T1000 (cell line): ENCODE measurements around the gene XPR1.

Experiments
- DNase-seq: peaks from one replicate; lab custom pipeline; 2025; ENCODE audit warnings: mixed read lengths; lab: John Stamatoyannopoulos, UW

Gene XPR1

DNA sequence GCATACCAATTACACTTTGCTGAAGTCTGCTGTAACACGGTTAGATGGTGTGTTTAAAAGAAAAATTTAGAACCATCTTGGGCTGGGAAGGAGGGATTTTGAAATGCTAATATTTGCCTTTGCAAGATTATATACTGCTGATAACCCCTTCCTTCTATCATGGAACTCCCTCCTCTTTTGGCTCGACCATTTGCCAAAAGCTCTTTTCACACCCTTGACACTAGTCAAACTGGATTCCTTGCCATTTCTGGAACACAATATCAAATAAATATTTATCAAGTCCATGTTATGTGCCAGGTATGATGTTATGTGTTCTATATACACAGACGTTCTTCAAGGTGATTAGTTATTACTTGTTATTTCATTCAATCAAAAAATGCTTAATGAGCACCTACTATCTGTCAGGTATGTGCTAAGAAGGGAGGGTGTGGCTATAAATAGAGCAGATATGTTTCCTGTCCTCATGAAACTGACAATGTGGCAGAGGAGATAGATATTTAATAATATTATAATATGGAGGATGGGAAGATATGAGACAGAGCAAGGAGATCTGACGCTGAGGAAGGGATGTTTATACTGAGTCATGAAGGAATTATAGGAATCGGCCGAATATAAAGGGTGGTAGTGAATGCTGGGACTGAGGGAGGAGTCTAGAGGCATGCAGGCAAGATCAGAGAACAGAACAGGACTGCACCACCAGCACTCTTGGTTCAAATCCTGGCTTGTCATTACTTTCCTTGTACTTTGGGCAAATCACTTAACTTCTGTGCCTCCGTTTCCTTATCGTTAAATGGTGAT is 16.1 kb upstream of the XPR1 start:
- DNase-seq: no peak

DNA sequence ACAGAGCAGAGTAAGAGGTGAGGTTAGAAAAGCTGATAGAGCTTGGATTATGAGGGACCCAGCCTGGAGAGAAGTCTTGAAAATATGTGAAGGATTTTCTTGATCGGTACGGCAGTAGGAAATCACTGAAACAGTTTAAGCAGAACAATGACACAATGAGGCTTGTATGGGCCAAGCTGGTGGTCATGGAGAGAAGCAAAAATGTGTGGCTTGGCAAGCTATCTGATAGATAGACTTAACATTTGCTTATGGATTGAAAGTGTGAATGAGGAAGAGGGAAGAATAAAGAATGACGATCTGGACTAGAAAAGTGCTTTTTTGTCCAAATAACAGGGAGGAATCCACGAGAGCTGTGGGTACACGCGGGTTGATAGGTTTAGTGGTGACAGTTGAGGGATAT is 15.4 kb upstream of the XPR1 start:
- no peak for DNase-seq

- no peak for DNase-seq
Measured at GRCh38 chr1:180617774-180618395, 13.9 kb upstream of the XPR1 start.

DNA sequence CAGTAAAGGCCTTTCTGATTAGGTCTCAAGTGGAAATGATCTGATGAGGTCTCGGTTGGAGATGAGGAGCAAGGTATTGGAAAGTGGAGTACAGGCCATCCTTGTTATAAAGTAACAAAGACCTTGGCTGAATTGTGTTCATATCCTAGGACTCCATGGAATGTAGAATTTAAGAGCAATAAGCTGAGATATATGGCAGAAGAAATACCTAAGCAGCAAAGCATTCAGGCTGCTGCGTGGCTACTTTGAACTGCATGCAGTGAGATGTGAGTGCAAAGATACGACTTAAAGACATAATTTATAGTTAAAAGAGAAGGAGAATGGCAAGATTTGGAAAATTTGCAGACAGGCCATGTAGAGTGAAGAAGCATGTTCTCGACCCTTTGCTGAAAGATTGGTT is 11.2 kb upstream of the XPR1 start:
- DNase-seq: no peak

- no peak for DNase-seq
Measured at GRCh38 chr1:180622658-180623508, 8.9 kb upstream of the XPR1 start.

DNA sequence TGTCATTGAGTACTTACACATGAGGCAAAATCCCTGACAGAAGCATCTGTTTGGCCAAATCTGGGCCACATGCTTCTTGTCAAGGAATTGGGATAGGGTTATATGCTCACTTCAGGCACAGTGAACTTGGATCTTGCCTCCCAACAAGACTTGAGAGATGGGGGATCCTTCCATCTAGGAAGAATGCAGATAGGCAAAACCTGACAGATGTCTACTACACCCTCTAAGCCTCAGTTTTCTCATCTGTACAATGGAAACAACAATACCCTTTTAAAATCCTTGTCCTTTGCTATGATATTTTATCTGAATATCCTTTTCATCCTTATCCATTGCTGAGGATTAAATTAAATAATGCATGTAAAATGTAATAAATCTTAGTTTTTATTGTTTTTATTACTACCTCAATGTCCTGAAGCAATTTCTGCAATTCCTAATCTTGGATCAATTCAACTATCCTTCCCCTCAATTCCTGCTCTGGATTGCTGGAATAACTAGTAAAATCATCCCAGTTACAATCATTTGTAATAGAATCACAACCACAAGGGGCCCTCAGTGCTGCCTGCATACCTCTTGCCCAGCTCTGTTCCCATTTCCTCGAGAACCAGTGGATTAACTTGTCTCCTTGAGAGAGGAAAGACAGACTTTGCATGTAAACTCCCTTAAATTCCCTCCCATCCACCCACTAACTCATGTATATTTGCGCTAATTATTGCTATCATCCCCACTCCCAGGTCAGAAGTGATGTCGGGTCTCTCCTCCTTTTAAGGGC is 8.1 kb upstream of the XPR1 start:
- DNase-seq: no peak

- DNase-seq: no peak
Measured at GRCh38 chr1:180626711-180627110, 5.1 kb upstream of the XPR1 start.

DNA sequence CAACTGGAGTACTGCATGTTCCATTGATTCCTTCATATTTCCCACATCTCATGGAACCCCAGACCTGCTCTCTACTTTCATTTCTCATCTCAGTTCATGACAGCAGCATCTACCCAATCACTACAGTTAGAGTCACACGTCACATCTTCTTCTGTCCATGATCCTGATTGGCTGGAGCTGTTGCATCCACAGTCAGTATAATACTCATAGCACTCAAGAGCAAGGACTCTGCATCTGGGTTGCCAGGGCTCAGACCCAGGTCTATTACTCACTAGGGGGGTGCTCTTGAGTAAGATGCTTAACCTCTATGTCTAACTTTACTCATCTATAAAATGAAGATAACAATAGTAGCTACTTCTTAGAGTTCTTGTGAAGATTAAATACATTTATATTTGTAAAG is 4.4 kb upstream of the XPR1 start:
- DNase-seq: no peak

DNA sequence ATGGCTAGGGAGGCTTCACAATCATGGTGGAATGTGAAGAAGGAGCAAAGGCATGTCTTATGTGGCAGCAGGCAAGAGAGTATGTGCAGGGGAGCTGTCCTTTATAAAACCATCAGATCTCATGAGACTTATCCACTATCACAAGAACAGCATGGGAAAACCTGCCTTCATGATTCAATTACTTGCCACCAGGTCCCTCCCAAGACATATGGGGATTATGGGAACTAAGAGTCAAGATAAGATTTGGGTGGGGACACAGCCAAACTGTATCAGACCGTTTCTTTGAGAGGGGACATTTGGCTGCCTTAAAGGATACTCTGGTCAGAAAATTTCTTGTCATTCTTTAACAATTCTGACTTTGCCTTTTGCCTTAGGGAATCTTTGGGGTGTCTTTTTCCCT is 3.2 kb upstream of the XPR1 start:
- no peak for DNase-seq

- no peak for DNase-seq
Measured at GRCh38 chr1:180630408-180631193, 1.2 kb upstream of the XPR1 start.

GRCh38 chr1:180631194-180631765 is 542 bp upstream of the XPR1 start:
- no peak for DNase-seq

DNA sequence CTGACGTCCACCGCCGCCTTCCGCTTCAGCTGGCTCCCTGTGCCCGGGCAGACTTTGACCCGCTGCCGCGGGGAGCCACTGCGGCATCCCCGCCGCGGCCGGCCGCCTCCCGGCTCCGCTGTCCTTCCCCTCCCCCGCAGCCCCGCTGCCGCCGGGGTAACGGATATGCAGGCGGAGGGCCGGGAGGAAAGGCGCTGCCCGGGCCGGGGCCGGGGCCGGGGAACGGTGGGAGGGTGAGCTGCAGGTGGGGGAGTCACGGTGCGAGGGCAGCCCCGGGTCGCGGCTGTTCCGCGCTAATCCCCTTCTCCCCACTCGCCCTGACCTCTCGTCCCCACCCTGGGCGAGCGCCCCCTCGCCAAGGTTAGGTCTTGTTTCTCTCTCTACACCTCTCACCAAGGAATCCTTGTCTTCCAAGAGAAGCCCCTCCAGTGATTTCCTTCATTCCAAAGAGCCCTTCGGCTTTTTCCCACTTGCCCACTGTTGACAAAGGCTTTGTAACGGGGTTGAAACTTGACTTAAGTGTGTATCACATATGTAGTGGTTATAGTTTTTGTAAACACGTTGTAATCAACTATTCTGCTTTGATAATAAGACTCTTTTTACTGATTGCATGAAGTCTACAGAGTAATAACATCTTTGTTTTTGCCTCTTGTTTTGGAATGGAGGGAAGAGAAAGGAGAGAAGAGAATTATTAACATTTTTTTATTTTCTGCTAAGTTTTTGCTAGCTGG is 669 bp downstream of the XPR1 start:
- DNase-seq: no peak

DNA sequence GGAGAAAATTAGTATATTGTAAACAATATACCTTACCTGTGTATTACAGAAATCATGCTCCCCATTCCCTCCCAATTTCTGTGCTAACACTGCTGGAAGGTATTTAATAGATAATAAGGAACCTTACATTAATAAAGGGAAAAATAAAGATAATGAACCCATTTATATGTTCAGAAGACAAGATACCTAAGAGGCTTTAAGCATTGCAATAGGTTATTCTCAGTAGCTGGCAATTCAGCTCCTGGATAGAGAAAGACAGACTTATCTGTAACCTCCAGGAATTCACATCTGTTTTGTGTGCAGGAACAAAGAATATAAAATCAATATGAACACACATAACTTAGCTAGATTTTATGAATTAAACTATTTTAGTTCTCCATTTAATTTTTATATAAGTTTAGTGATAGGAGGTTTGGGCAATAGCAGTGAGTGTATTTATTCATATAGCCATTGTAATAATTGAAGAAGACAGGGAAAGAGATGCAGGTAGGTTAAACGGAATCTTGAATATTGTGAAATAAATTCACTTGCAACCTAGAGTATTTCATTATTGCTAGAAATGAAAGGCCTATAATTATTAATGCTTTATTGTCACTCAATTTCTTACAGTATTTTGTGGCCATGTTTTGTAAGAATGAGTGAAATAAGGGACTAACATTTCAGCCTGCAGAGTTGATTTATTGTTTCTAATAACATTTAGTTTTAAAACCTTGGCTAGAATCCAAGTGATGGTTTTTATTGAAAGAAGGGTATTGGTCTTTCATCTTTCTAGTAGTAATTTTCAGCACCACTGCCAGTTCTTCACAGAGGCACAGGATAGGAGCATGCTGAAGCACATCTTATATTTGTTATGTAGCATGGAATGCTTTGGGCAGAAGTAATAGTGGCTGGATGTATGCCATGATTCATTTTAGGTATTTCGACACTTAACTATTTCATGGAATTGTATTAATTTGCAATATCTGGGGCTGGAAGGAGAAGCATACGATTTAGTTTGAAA is 1.5 kb downstream of the XPR1 start:
- no peak for DNase-seq

GRCh38 chr1:180636138-180636537 is 4.3 kb downstream of the XPR1 start:
- DNase-seq: no peak

DNA sequence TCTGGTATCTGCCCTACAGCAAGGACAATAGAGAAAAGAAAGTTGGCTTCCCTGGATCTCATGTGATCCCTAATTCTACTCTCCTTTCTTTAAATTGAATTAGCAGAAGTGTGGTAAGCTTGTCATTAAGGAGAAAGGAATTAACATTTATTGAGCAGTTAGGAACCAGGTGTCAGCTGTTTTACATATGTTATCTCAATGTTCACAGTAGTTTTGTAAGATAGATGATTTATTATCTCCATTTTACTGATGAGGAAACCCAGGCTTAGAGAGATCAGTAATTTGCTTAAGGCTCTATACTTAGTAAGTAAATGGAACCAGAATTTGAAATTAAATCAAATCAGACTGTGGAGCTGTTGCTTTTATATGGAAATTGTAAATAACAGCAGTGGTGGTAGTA is 8.0 kb downstream of the XPR1 start:
- DNase-seq: no peak

GRCh38 chr1:180640531-180640949 is 8.7 kb downstream of the XPR1 start:
- no peak for DNase-seq

DNA sequence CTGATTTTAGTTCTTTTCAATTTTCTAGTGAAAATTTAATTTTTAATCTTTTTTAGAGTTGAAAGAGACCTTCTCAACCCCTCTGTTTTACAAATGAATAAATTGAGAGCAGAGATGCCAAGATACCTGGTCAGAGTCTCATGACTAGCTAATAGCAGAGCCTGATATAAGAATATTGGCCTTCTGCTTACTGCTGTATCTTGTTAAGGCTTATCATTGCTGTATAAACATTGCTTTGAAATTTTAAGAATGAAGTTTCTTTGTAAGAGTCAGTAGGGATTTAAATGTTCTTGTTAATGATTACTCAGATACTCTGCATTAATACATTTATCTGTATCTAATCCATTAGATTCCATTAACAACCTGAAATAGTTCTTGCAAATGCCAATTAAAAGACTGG is 9.8 kb downstream of the XPR1 start:
- no peak for DNase-seq

- DNase-seq: no peak
Measured at GRCh38 chr1:180642781-180643180, 11.0 kb downstream of the XPR1 start.

DNA sequence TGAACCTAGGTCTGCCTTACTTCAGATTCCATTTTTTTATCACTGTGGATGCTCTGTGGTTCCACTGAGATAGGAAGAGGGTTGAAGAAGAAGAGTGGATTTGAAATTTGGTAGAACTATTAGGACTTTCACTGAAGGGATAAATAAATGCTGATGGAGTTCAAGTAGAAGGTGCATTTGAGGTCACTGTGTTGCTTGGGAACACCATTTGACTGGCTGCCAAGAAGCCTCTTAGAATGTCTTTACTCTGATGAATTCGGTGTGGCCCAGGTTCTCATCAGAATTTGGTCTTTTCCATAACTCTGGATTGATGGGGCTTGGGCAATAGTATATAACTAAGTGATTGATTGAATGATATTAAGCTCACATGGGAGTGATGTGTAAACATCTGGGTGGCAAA is 11.9 kb downstream of the XPR1 start:
- DNase-seq: no peak
